GM18502 (cell line): ENCODE measurements around the gene DISP3.
"Not testable (repeated sequence)": the region's sequence is repeated elsewhere in the genome, so short reads cannot be mapped to it uniquely, and the experiment has no call there.

Source experiments
- ATAC-seq: cut with Tn5 transposase; IDR thresholded peaks from one replicate; pipeline ENCODE4 v1.9.1; 2021; ENCODE audit warnings: mild to moderate bottlenecking; ENCODE audit not compliant: unreplicated experiment, poor library complexity

Gene DISP3

GRCh38 chr1:11569954-11570353, 91.0 kb downstream of the DISP3 start:
- ATAC-seq = no peak

- no peak for ATAC-seq
Observed at GRCh38 chr1:11570821-11571380, 91.9 kb downstream of the DISP3 start.

DNA sequence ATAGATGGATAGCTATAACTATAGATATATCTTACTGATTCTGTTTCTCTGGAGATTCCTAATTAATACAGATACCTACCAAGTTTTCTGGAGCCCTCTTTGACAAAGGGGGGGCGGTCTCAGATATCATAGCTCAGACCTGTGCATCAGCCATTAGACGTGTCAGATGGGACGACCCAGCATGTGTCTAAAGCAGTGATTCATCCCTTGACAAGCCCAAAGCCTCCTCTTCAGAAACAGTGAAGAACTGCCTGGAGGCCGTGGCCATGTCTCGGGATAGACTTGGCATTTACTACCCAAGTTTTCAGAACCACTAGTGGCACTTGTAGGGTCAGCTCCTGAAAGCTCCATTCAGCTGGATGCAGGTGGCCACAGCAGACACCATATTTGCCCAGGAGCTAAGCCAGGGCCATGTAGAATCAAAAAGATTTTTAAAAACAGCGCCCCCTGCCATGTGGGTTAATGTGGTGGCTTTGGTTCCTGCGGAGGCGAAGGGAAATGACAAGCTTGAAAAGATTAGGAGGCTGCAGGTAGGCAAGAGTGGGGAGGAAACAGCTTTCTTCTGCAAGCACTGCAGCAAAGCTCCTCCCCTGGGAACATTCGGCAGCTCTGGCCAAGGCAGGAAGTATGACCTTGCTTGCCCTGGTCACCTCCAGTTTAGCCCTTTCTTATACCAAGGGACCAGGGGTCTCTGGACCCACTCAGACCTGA, 93.1 kb downstream of the DISP3 start:
- ATAC-seq = no peak

- no peak for ATAC-seq
Observed at GRCh38 chr1:11573116-11573692, 94.2 kb downstream of the DISP3 start.

GRCh38 chr1:11575553-11575952, 96.6 kb downstream of the DISP3 start:
- no peak for ATAC-seq

- ATAC-seq = no peak
Observed at GRCh38 chr1:11576109-11576875, 97.3 kb downstream of the DISP3 start.

DNA sequence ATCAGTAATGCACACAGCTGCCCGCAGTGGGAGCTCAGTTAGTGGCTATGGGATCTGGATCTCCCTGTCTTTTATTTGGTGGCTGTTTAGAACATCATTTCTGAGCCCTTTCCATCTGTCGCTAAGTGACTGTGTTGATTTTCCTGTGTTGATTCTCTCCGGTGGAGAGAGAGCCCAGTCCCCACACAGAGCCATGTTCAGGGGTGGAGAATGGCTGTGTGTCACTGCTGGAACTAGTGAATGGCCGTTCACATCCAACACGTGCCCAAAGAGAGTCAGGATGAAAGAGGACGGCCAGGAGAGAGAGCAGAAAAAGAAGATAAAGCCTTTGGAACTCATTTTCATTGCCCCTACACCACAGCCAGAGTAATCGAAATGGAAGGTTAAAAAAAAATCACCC, 99.0 kb downstream of the DISP3 start:
- ATAC-seq = no peak

DNA sequence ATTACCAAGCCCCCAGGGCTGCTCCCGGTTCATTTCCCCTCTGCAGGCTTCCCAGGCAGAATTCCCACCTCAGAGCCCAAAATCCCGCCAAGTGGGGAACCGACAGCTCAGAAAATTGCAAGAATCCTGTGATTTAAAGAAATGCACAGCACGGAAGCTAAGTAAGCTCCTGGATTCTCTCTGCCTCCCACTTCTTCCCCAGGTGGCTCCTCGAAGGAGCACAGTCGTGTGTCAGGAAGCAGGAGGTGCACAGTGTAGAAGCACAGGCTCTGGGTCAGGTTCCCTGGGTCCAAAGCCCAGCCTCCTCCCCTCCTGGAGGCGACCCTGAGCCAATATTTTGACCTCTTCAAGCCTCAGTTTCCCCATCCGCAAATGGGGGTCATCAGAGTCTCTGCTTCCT, 100.6 kb downstream of the DISP3 start:
- no peak for ATAC-seq

GRCh38 chr1:11580049-11580448, 101.1 kb downstream of the DISP3 start:
- not testable (repeated sequence) for ATAC-seq

DNA sequence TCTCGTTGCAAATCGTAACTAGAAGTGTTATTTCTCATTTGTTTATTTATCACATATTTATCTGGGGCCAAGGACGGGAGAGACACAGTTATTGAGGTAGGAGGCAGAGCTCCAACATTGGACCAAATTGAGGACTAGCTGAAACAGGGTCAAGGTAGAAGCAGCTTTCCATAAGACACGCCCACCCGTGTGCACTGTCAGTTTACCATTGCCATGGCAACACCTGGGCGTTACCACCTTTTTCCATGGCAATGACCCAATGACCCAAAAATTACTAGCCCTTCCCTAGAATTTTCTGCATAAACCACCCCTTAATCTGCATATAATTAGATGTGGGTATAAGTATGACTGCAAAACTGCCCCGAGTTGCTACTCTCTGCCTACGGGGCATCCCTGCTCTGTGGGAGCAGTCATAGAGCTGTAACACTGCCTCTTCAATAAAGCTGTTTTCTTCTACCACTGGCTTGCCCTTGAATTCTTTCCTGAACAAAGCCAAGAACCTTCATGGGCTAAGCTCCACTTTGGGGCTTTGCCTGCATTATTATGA, 102.6 kb downstream of the DISP3 start:
- no peak for ATAC-seq

DNA sequence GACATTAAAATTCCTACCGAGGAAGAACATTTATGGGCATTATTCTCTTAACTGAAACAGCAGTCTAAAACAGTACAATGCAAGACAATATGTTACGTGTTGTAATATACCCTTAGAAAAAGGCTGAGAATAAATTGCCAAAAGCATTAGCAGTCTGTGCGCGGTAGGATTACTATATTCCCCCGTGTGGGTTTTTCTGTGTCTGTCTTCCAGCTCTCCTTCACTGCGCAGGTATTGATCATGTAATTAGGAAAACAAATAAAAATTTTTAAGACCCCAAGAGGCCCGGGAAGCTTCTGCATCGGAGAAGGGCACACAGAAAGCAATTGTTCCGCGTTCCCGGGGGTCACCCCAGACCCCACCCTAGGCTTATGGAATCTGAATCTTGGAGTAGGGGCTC, 106.4 kb downstream of the DISP3 start:
- ATAC-seq = no peak
